DOHH2 (cell line): ENCODE data around the gene SCLT1.

Experiments used
- EZH2phosphoT487 ChIP-seq: fragments of 200-600 bp; sonication (generic); IDR thresholded peaks from 2 replicates; pipeline ENCODE4 v1.6.1; 2017; ENCODE audit warnings: borderline replicate concordance, mild to moderate bottlenecking, antibody characterized with exemption, low read length, moderate library complexity, mixed read lengths
- TF ChIP-seq, protein P1 (sequence below): fragments of 200-600 bp; sonication (generic); IDR thresholded peaks from one replicate; pipeline ENCODE4 v1.5.1; 2014; ENCODE audit warnings: antibody characterized with exemption, mild to moderate bottlenecking, low read depth, low read length; ENCODE audit not compliant: poor library complexity, severe bottlenecking

DNA sequence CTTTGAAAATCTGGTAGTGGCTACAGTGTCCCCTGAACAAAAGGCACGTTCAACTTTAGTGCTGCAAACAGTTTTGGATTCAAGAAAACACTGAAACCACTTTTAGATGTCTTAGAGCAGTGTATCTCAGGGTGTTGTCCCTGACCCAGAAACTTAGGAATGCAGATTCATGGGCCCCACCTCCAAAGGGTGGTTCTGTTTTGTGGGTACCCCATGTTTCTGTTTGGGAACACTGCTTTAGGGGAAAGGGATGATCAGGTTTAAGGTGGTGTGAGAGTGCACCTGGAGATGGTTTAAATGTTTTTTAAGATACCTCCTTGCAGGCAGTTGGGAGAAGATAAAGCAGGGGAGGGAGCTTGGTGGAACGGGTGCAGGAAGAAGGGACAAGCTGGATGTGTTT is 228.2 kb downstream of the SCLT1 start:
- TF ChIP-seq, protein P1, sequence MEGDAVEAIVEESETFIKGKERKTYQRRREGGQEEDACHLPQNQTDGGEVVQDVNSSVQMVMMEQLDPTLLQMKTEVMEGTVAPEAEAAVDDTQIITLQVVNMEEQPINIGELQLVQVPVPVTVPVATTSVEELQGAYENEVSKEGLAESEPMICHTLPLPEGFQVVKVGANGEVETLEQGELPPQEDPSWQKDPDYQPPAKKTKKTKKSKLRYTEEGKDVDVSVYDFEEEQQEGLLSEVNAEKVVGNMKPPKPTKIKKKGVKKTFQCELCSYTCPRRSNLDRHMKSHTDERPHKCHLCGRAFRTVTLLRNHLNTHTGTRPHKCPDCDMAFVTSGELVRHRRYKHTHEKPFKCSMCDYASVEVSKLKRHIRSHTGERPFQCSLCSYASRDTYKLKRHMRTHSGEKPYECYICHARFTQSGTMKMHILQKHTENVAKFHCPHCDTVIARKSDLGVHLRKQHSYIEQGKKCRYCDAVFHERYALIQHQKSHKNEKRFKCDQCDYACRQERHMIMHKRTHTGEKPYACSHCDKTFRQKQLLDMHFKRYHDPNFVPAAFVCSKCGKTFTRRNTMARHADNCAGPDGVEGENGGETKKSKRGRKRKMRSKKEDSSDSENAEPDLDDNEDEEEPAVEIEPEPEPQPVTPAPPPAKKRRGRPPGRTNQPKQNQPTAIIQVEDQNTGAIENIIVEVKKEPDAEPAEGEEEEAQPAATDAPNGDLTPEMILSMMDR: no peak
- no peak for TF ChIP-seq EZH2phosphoT487
